Measurements from ENCODE around the gene SLC66A3. TPM values are rescaled to one million over a fixed set of nuclear protein-coding genes. Genes with fewer than 3 reads are reported as not detected.
A peak's percentile ranks its signal among the peaks of the same experiment; 100 is the strongest.

SLC66A3 gene
- total RNA-seq, 1 experiment from 2014 or later: 3.7 TPM

- BruUV-seq (replicated peaks): no TSS peak
- H3K27me3 Mint-ChIP-seq (ENCODE audit: insufficient read depth, unreplicated experiment): no peaks in the 10 kb centered on the region
- CTCF ChIA-PET: interaction anchor here (0.5 to 0.6 kb wide), 2 partner anchors 115 to 266 kb away, joined by 3 read pairs; no protein-coding TSS in a partner anchor
Measured at GRCh38 chr2:11180653-11181052, 25.4 kb downstream of the SLC66A3 start.

GRCh38 chr2:11182951-11183350 is 27.7 kb downstream of the SLC66A3 start:
- intact Hi-C loops (cut with micrococcal nuclease): no loop called here
- Mint-ChIP-seq H3K4me3 (ENCODE audit: unreplicated experiment) (no peak overlapping the region), H3K36me3 (ENCODE audit: insufficient read depth, unreplicated experiment) (peaks cover 43% of the 10 kb centered on the region), H3K27me3 (ENCODE audit: insufficient read depth, unreplicated experiment) (no peaks in the 10 kb centered on the region), H3K9me3 (ENCODE audit: unreplicated experiment) (no peaks in the 10 kb centered on the region), H3K4me1 (ENCODE audit: insufficient read depth, unreplicated experiment) (no peaks in the 10 kb centered on the region), H3K27ac (ENCODE audit: low read depth, unreplicated experiment) (no peak overlapping the region)
- TF ChIP-seq, protein P1, sequence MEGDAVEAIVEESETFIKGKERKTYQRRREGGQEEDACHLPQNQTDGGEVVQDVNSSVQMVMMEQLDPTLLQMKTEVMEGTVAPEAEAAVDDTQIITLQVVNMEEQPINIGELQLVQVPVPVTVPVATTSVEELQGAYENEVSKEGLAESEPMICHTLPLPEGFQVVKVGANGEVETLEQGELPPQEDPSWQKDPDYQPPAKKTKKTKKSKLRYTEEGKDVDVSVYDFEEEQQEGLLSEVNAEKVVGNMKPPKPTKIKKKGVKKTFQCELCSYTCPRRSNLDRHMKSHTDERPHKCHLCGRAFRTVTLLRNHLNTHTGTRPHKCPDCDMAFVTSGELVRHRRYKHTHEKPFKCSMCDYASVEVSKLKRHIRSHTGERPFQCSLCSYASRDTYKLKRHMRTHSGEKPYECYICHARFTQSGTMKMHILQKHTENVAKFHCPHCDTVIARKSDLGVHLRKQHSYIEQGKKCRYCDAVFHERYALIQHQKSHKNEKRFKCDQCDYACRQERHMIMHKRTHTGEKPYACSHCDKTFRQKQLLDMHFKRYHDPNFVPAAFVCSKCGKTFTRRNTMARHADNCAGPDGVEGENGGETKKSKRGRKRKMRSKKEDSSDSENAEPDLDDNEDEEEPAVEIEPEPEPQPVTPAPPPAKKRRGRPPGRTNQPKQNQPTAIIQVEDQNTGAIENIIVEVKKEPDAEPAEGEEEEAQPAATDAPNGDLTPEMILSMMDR (IDR thresholded peaks at IDR 0.05; ENCODE audit: unreplicated experiment): no peak
- DNase-seq (ENCODE audit: unreplicated experiment): no peak
- no TSS peak for BruUV-seq (replicated peaks)
- CTCF ChIA-PET: interaction anchor here (0.6 to 3.9 kb wide), 6 partner anchors 51 to 1930 kb away, joined by 3 to 22 read pairs (median 3); a partner anchor contains a TSS
- POLR2A ChIA-PET: interaction anchor here (1.5 kb wide), 1 partner anchor 17 kb away, joined by 3 read pairs; no protein-coding TSS in a partner anchor

More at GRCh38 chr2:11180653-11181052, 25.4 kb downstream of the SLC66A3 start:
- peaks cover 31% of the 10 kb centered on the region for H3K36me3 Mint-ChIP-seq (ENCODE audit: insufficient read depth, unreplicated experiment)
- H3K27ac Mint-ChIP-seq (ENCODE audit: low read depth, unreplicated experiment): no peak overlapping the region
- H3K9me3 Mint-ChIP-seq (ENCODE audit: unreplicated experiment): no peaks in the 10 kb centered on the region
- no peak overlapping the region for H3K4me3 Mint-ChIP-seq (ENCODE audit: unreplicated experiment)
- DNase-seq (ENCODE audit: unreplicated experiment): no peak
- intact Hi-C loops (cut with micrococcal nuclease): no loop called here
- TF ChIP-seq, protein P1 (IDR thresholded peaks at IDR 0.05; ENCODE audit: unreplicated experiment): no peak
- POLR2A ChIA-PET: no interaction called here
- no peaks in the 10 kb centered on the region for H3K4me1 Mint-ChIP-seq (ENCODE audit: insufficient read depth, unreplicated experiment)

GRCh38 chr2:11186145-11186544 is 30.9 kb downstream of the SLC66A3 start:
- peaks cover 65% of the 10 kb centered on the region for H3K36me3 Mint-ChIP-seq (ENCODE audit: insufficient read depth, unreplicated experiment)
- intact Hi-C loops (cut with micrococcal nuclease): no loop called here
- no peaks in the 10 kb centered on the region for H3K27me3 Mint-ChIP-seq (ENCODE audit: insufficient read depth, unreplicated experiment)
- TF ChIP-seq, protein P1 (IDR thresholded peaks at IDR 0.05; ENCODE audit: unreplicated experiment): no peak
- ChIA-PET POLR2A (no interaction called here), CTCF (interaction anchor here (0.6 to 1.6 kb wide), 2 partner anchors 53 to 93 kb away, joined by 3 read pairs; a partner anchor contains a TSS)
- H3K4me3 Mint-ChIP-seq (ENCODE audit: unreplicated experiment): no peak overlapping the region
- H3K4me1 Mint-ChIP-seq (ENCODE audit: insufficient read depth, unreplicated experiment): no peaks in the 10 kb centered on the region
- no peaks in the 10 kb centered on the region for H3K9me3 Mint-ChIP-seq (ENCODE audit: unreplicated experiment)
- no peak overlapping the region for H3K27ac Mint-ChIP-seq (ENCODE audit: low read depth, unreplicated experiment)
- no TSS peak for BruUV-seq (replicated peaks)
- DNase-seq (ENCODE audit: unreplicated experiment): no peak

- no peaks in the 10 kb centered on the region for H3K4me1 Mint-ChIP-seq (ENCODE audit: insufficient read depth, unreplicated experiment)
- no peak overlapping the region for H3K4me3 Mint-ChIP-seq (ENCODE audit: unreplicated experiment)
- H3K27me3 Mint-ChIP-seq (ENCODE audit: insufficient read depth, unreplicated experiment): no peaks in the 10 kb centered on the region
- DNase-seq (ENCODE audit: unreplicated experiment): peak; percentile 58
- CTCF ChIA-PET: interaction anchor here (0.6 to 1.6 kb wide), 2 partner anchors 15 to 54 kb away, joined by 3 to 4 read pairs; a partner anchor contains a TSS
- TF ChIP-seq, protein P1 (IDR thresholded peaks at IDR 0.05; ENCODE audit: unreplicated experiment): no peak
- peaks cover 57% of the 10 kb centered on the region for H3K36me3 Mint-ChIP-seq (ENCODE audit: insufficient read depth, unreplicated experiment)
- H3K9me3 Mint-ChIP-seq (ENCODE audit: unreplicated experiment): no peaks in the 10 kb centered on the region
- BruUV-seq (replicated peaks): no TSS peak
- intact Hi-C loops (cut with micrococcal nuclease): no loop called here
- POLR2A ChIA-PET: interaction anchor here (0.7 kb wide), 1 partner anchor 20 kb away, joined by 4 read pairs; no protein-coding TSS in a partner anchor
- H3K27ac Mint-ChIP-seq (ENCODE audit: low read depth, unreplicated experiment): no peak overlapping the region
Measured at GRCh38 chr2:11187083-11187619, 31.9 kb downstream of the SLC66A3 start.

Measured in MCF 10A (cell line).